ENCODE results near the gene PAX8. TPM values are rescaled to one million over a fixed set of nuclear protein-coding genes. Genes with fewer than 3 reads are reported as not detected.

Gene PAX8
- total RNA-seq, 4 donors from 2014 or later: 0.62 to 2.5 (median 1.1) TPM; not detected in 1

DNA sequence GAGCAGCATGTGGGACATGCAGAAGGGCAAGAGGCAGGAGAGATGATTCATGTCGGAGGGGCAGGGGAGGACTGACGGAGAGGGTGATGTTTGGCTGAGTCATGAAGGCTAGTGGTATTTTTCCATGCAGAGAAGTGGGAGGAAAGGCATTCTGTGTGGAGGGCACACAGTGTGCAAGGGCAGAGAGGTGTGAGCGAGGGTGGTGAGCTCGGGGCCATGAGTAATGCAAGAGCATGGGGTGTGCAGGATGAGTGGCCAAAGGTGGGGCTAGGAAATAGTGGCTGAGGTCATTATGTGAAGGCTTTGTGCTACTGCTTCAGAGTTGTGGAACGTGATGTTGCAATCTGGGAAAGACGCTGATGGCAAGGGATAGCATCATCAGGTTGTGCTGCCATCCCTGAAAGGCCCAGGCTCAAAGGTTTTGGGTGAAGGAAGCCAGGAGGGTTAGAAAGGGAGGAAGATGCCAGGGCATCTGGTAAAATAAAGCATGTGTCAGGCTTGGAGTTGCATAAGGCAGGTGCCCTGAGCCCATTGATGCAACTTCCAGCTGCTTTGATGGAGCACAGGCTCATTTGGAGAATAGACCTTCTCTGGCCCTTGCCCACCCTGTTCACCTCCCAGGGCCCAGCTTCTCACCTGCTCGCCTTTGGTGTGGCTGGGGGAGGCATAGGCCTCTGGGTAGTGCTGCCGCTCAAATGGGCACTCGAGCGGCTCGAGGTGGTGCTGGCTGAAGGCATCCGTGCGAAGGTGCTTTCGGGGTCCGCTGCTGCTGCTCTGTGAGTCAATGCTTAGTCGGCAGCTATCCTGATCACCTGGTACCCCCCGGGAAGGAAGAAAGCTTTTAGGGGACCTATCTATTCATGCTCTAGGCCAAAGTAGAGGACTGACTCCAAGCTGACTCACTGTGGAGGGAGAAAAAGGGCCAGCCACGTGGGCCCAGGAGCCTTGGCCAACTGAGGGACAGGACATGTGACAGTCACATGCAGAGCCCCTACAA lies 37.5 kb downstream of the PAX8 start:
- H3K36me3 ChIP-seq: no peaks in the 10 kb centered on the region
- TF ChIP-seq POLR2AphosphoS5 (IDR thresholded peaks at IDR 0.05) (peak; percentile 91), EP300 (IDR thresholded peaks at IDR 0.05) (no peak), POLR2A (IDR thresholded peaks at IDR 0.05) (no peak)
- TF ChIP-seq, protein P1, sequence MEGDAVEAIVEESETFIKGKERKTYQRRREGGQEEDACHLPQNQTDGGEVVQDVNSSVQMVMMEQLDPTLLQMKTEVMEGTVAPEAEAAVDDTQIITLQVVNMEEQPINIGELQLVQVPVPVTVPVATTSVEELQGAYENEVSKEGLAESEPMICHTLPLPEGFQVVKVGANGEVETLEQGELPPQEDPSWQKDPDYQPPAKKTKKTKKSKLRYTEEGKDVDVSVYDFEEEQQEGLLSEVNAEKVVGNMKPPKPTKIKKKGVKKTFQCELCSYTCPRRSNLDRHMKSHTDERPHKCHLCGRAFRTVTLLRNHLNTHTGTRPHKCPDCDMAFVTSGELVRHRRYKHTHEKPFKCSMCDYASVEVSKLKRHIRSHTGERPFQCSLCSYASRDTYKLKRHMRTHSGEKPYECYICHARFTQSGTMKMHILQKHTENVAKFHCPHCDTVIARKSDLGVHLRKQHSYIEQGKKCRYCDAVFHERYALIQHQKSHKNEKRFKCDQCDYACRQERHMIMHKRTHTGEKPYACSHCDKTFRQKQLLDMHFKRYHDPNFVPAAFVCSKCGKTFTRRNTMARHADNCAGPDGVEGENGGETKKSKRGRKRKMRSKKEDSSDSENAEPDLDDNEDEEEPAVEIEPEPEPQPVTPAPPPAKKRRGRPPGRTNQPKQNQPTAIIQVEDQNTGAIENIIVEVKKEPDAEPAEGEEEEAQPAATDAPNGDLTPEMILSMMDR (IDR thresholded peaks at IDR 0.05): peak in 1 of 4 experiments; percentile 6
- H3K9me3 ChIP-seq: no peaks in the 10 kb centered on the region
- peaks cover 0 to 52% (median 19%) of the 10 kb centered on the region in 3 donors for H3K4me1 ChIP-seq
- peak; percentile 94 for ATAC-seq
- 0 to 10% methylated on average over 2 to 6 of the region's 18 CpGs for WGBS, 2 donors (ENCODE audit: low coverage in 1 of 2)
- H3K4me3 ChIP-seq: no peak overlapping the region
- H3K27ac ChIP-seq: peak overlapping the region; percentile 43 to 89 (median 76)
- H3K27me3 ChIP-seq: no peaks in the 10 kb centered on the region

GRCh38 chr2:113240150-113240914 lies 38.4 kb downstream of the PAX8 start:
- peaks cover 0 to 52% (median 19%) of the 10 kb centered on the region in 3 donors for H3K4me1 ChIP-seq
- no peaks in the 10 kb centered on the region for H3K9me3 ChIP-seq
- WGBS, 2 donors (ENCODE audit: low coverage in 1 of 2): 8 to 31% methylated on average over 7 to 10 of the region's 15 CpGs
- TF ChIP-seq EP300 (IDR thresholded peaks at IDR 0.05): no peak
- TF ChIP-seq, protein P1 (IDR thresholded peaks at IDR 0.05): no peak
- peak; percentile 77 for TF ChIP-seq POLR2AphosphoS5 (IDR thresholded peaks at IDR 0.05)
- TF ChIP-seq POLR2A (IDR thresholded peaks at IDR 0.05): peak in 1 of 2 donors; percentile 18
- peak; percentile 53 for ATAC-seq
- peak overlapping the region; percentile 43 to 89 (median 76) for H3K27ac ChIP-seq
- H3K36me3 ChIP-seq: no peaks in the 10 kb centered on the region
- H3K4me3 ChIP-seq: no peak overlapping the region
- no peaks in the 10 kb centered on the region for H3K27me3 ChIP-seq

DNA sequence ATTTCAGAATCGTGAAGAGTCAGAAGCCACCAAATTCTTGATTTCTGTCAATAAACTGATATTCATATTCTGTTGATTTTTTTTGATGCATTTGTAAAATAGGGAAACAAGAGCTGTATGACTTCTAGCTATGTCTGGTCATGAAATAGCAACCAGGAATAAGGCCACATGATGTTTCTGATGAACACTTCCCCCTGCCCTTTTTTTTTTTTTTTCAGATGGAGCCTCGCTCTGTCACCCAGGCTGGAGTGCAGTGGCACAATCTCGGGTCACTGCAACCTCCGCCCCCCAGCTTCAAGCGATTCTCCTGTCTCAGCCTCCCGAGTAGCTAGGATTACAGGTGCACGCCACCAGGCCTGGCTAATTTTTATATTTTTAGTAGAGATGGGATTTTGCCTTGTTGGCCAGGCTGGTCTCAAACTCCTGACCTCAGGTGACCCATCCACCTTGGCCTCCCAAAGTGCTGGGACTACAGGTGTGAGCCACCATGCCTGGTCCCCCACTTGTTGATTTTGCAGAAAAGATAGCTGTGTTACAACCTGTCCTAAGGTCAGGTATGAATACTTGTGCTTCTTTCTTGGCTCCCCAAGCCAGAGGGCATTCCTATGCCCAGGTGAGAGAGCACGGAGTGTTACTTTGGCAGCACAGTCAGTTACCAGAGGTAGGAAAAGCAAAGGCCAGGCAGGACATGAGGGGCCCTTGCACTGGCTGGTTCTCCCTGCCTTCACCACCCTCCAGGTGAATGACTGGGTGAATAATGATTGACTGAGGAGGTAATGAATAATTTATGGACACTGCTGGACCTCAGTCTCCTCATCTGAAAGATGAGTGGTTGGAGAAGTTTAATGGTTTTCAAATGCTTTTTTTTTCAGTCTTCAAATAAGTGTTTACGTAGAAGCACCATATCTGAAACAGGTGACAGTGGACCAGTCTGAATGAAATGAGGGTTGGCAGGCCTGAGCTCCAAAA lies 39.6 kb downstream of the PAX8 start:
- peaks cover 0 to 52% (median 19%) of the 10 kb centered on the region in 3 donors for H3K4me1 ChIP-seq

More for the DNA sequence above, 39.6 kb downstream of the PAX8 start:
- 86 to 94% methylated on average over 8 to 9 of the region's 9 CpGs for WGBS, 2 donors (ENCODE audit: low coverage in 1 of 2)
- TF ChIP-seq EP300 (IDR thresholded peaks at IDR 0.05): no peak
- TF ChIP-seq, protein P1 (IDR thresholded peaks at IDR 0.05): no peak
- TF ChIP-seq POLR2A (IDR thresholded peaks at IDR 0.05): no peak
- TF ChIP-seq POLR2AphosphoS5 (IDR thresholded peaks at IDR 0.05): no peak
- Histone ChIP-seq H3K9me3 (no peaks in the 10 kb centered on the region), H3K4me3 (no peak overlapping the region), H3K27ac (peak overlapping the region in 3 of 4 donors; percentile 67 to 89 (median 84)), H3K27me3 (no peaks in the 10 kb centered on the region), H3K36me3 (no peaks in the 10 kb centered on the region)
- no peak for ATAC-seq

All from gastroesophageal sphincter (tissue), 4 donors.